ENCODE data around the gene RAD23A.

DNA sequence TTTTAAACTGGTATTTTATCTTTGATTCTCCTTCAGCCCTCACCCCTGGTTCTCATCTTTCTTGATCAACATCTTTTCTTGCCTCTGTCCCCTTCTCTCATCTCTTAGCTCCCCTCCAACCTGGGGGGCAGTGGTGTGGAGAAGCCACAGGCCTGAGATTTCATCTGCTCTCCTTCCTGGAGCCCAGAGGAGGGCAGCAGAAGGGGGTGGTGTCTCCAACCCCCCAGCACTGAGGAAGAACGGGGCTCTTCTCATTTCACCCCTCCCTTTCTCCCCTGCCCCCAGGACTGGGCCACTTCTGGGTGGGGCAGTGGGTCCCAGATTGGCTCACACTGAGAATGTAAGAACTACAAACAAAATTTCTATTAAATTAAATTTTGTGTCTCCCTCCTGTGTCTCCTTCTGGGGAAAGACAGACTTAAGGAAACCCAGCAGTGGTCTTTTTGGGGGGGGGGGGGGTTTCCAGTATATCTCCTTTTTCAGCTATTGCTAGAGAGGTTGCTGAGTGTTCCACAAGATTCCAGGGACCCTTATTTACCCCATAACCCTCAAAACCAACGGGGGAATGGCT lies 1.5 kb upstream of the RAD23A start:
- TF ChIP-seq, protein P1, sequence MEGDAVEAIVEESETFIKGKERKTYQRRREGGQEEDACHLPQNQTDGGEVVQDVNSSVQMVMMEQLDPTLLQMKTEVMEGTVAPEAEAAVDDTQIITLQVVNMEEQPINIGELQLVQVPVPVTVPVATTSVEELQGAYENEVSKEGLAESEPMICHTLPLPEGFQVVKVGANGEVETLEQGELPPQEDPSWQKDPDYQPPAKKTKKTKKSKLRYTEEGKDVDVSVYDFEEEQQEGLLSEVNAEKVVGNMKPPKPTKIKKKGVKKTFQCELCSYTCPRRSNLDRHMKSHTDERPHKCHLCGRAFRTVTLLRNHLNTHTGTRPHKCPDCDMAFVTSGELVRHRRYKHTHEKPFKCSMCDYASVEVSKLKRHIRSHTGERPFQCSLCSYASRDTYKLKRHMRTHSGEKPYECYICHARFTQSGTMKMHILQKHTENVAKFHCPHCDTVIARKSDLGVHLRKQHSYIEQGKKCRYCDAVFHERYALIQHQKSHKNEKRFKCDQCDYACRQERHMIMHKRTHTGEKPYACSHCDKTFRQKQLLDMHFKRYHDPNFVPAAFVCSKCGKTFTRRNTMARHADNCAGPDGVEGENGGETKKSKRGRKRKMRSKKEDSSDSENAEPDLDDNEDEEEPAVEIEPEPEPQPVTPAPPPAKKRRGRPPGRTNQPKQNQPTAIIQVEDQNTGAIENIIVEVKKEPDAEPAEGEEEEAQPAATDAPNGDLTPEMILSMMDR (IDR thresholded peaks at IDR 0.05): no peak
- TF ChIP-seq POLR2A (IDR thresholded peaks at IDR 0.05): no peak

Measured in thyroid gland (tissue), 4 donors.